ENCODE data around the gene PPHLN1.

DNA sequence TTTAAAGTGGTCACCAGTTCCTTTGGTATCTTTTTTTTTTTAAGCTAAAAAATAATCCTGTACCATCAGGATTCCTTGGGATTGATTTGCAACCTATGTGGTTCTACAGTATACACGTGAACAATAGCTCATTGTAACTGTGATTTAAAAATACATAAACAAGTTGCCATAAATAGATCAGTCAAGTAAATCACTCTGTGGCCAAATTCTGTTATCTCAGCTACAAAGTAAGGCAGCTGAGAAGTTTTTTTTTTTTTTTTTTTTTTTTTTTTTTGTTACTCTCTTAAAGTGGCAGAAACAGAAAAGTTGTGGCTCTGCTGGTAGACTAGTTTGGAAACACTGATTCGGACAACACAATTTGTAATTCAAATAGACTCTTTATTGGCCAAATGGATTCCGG, 159.0 kb downstream of the PPHLN1 start:
- no peak for TF ChIP-seq EP300 (IDR thresholded peaks at IDR 0.05)
- TF ChIP-seq POLR2A (IDR thresholded peaks at IDR 0.05) = no peak
- no peak for TF ChIP-seq POLR2AphosphoS5 (IDR thresholded peaks at IDR 0.05)
- TF ChIP-seq, protein P1, sequence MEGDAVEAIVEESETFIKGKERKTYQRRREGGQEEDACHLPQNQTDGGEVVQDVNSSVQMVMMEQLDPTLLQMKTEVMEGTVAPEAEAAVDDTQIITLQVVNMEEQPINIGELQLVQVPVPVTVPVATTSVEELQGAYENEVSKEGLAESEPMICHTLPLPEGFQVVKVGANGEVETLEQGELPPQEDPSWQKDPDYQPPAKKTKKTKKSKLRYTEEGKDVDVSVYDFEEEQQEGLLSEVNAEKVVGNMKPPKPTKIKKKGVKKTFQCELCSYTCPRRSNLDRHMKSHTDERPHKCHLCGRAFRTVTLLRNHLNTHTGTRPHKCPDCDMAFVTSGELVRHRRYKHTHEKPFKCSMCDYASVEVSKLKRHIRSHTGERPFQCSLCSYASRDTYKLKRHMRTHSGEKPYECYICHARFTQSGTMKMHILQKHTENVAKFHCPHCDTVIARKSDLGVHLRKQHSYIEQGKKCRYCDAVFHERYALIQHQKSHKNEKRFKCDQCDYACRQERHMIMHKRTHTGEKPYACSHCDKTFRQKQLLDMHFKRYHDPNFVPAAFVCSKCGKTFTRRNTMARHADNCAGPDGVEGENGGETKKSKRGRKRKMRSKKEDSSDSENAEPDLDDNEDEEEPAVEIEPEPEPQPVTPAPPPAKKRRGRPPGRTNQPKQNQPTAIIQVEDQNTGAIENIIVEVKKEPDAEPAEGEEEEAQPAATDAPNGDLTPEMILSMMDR (IDR thresholded peaks at IDR 0.05) = no peak
